GM12878 (cell line): Measurements from ENCODE around the gene TMEM181. TPM values are rescaled to one million over a fixed set of nuclear protein-coding genes. Genes with fewer than 3 reads are reported as not detected.

Experiments used
- BACH1 ChIP-seq: fragments of 450-650 bp; IDR thresholded peaks from 2 replicates; pipeline ENCODE4 v1.6.1; 2017; ENCODE audit warnings: mild to moderate bottlenecking, borderline replicate concordance
- BCL11A ChIP-seq: IDR thresholded peaks from 2 replicates; pipeline ENCODE4 v1.6.1; 2011; ENCODE audit warnings: low read depth, low read length
- EP300 ChIP-seq, 2 experiments: fragments of 150-350 bp in 1 of 2; IDR thresholded peaks; 2 replicates each; pipeline ENCODE4 v1.6.1; 2011 to 2012; ENCODE audit warnings: low read depth in 2 of 2, low read length in 2 of 2, borderline replicate concordance in 1 of 2, improper control_type of control experiment in 1 of 2, inconsistent platforms in 1 of 2; ENCODE audit not compliant: control insufficient read depth in 1 of 2
- EZH2 ChIP-seq: IDR thresholded peaks from 2 replicates; pipeline ENCODE4 v1.6.1; 2012; ENCODE audit warnings: low read depth, mild to moderate bottlenecking, control low read depth, inconsistent platforms, low read length, borderline replicate concordance; ENCODE audit not compliant: control insufficient read depth
- FOXM1 ChIP-seq: IDR thresholded peaks from 2 replicates; pipeline ENCODE4 v1.6.1; 2012; ENCODE audit warnings: low read depth, mild to moderate bottlenecking, inconsistent platforms, low read length, moderate library complexity
- IKZF2 ChIP-seq, 2 experiments: fragments of 450-650 bp; IDR thresholded peaks; 2 replicates each; pipeline ENCODE4 v1.6.1; 2017; ENCODE audit warnings: mild to moderate bottlenecking in 2 of 2, moderate library complexity in 2 of 2
- JUNB ChIP-seq: IDR thresholded peaks from 2 replicates; pipeline ENCODE4 v1.6.1; 2016; ENCODE audit warnings: antibody characterized with exemption, mild to moderate bottlenecking
- JUND ChIP-seq: IDR thresholded peaks from 2 replicates; pipeline ENCODE4 v1.6.1; 2012; ENCODE audit warnings: low read depth, mild to moderate bottlenecking, low read length, improper control_type of control experiment, moderate library complexity
- KLF5 ChIP-seq: fragments of 450-650 bp; IDR thresholded peaks from 2 replicates; pipeline ENCODE4 v1.6.1; 2014; ENCODE audit warnings: mild to moderate bottlenecking; ENCODE audit not compliant: partially characterized antibody
- LARP7 ChIP-seq: fragments of 450-650 bp; IDR thresholded peaks from 2 replicates; pipeline ENCODE4 v1.6.1; 2017; ENCODE audit warnings: mild to moderate bottlenecking
- MLLT1 ChIP-seq: fragments of 450-650 bp; IDR thresholded peaks from 2 replicates; pipeline ENCODE4 v1.6.1; 2016; ENCODE audit warnings: mild to moderate bottlenecking
- MTA2 ChIP-seq: fragments of 450-650 bp; IDR thresholded peaks from 2 replicates; pipeline ENCODE4 v1.6.1; 2016; ENCODE audit warnings: low read depth, mild to moderate bottlenecking, moderate library complexity
- MXI1 ChIP-seq: fragments of 150-350 bp; IDR thresholded peaks from 2 replicates; pipeline ENCODE4 v1.6.1; 2011; ENCODE audit warnings: low read depth, mild to moderate bottlenecking, inconsistent platforms, low read length, improper control_type of control experiment
- NBN ChIP-seq: fragments of 450-650 bp; IDR thresholded peaks from 2 replicates; pipeline ENCODE4 v1.6.1; 2016
- NFIC ChIP-seq: IDR thresholded peaks from 2 replicates; pipeline ENCODE4 v1.6.1; 2012; ENCODE audit warnings: low read depth, mild to moderate bottlenecking, inconsistent platforms, low read length, moderate library complexity
- NR2C1 ChIP-seq: fragments of 450-650 bp; IDR thresholded peaks from 2 replicates; pipeline ENCODE4 v1.6.1; 2017; ENCODE audit warnings: antibody characterized with exemption, mild to moderate bottlenecking, moderate library complexity
- RAD21 ChIP-seq: IDR thresholded peaks from 2 replicates; pipeline ENCODE4 v1.6.1; 2011; ENCODE audit warnings: mild to moderate bottlenecking, low read depth, low read length, moderate library complexity; ENCODE audit not compliant: insufficient read depth
- RCOR1 ChIP-seq: conservative IDR thresholded peaks from 2 replicates; pipeline ENCODE4 v1.6.1; 2012; ENCODE audit warnings: low read depth, low read length, improper control_type of control experiment
- SREBF1 ChIP-seq: IDR thresholded peaks from 2 replicates; pipeline ENCODE4 v1.6.1; 2012; ENCODE audit warnings: mild to moderate bottlenecking, low read length
- TCF3 ChIP-seq: IDR thresholded peaks from 2 replicates; pipeline ENCODE4 v1.6.1; 2012; ENCODE audit warnings: low read depth, mild to moderate bottlenecking, low read length, borderline replicate concordance; ENCODE audit not compliant: insufficient read depth
- ZNF592 ChIP-seq: fragments of 450-650 bp; IDR thresholded peaks from 2 replicates; pipeline ENCODE4 v1.6.1; 2017; ENCODE audit warnings: mild to moderate bottlenecking, moderate library complexity
- ZSCAN29 ChIP-seq: fragments of 450-650 bp; IDR thresholded peaks from 2 replicates; pipeline ENCODE4 v1.6.1; 2017; ENCODE audit warnings: mild to moderate bottlenecking, moderate library complexity
- polyA plus RNA-seq, 11 experiments: library from polyadenylated mRNA; depleted of rRNA in 4 of 11; unstranded in 6 of 11; stranded (reverse) in 5 of 11; fragments of >200 nt; fragmentation: Nextera tagmentation in 4 of 11; fragmentation: Illumina TruSeq in 1 of 11; extraction: Ambion mirVana in 4 of 11; extraction: Trizol in 1 of 11; gene quantifications; 1 replicate in 1 of 11; 2 replicates in 10 of 11; pipeline versions ENCODE4 v1.2.1 to v1.2.3, GENCODE V29; 2011 to 2016; ENCODE audit warnings: inconsistent platforms in 2 of 11, missing spikeins in 2 of 11, low read depth in 1 of 11
- total RNA-seq, 4 experiments: library from RNA; depleted of rRNA in 3 of 4; stranded (reverse); fragments of >200 nt in 3 of 4; fragmentation: Illumina TruSeq in 1 of 4; extraction: Trizol in 1 of 4; gene quantifications; 2 replicates each; pipeline versions ENCODE4 v1.2.1 to v1.2.3, GENCODE V29; 2013 to 2021
- TF ChIP-seq, protein P1 (sequence below): IDR thresholded peaks from 2 replicates; pipeline ENCODE4 v1.6.1; 2011; ENCODE audit warnings: borderline replicate concordance, low read depth, mild to moderate bottlenecking, moderate library complexity, low read length; ENCODE audit not compliant: insufficient read depth, poor library complexity, severe bottlenecking

The TMEM181 gene
- total and polyA plus RNA-seq, 10 of the 15 experiments (the other 5 are each of a cell fraction or from before 2014, with no cell fraction given) = 1.5 to 7.9 (median 5.2) TPM

DNA sequence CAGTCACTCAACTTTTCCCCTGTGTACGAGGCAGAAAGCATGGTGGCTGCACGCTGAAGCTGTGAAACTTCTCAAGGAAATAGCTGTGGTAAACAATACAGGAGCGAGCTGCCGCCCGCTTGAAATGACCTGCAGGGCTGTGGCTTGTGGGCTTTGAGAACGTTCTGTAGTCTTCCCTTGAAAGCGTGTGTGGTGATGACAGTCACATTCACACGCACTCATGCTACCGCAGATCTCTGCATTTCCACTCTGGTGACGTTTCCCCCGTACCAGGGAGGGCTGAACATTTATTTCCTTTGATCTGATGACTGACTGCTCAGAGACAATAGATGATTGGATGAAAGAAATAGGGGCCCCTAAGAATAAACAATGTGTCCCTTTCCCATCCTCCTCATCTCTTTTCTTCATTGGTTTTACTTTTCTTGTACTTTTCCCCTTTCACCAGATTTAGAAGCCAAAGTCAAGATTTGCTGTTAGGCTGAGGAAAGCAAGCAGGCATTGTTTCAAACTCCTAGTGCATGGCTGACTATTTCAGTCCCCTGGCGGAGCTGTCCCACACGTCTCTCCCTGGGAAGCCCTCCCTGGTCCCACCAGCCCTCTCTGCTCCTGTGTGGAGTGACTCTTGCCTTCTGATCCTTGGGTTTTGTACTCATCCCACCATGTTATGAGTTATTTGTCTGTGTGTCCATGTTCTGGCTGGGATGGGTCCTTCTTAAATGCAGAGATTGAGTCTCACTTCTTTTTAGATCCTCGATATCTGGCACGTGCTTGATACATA lies 93.9 kb downstream of the TMEM181 start (continued):
- TF ChIP-seq TCF3 = peak; percentile 48; the same call in 1 of the 2 replicates
- no peak for TF ChIP-seq LARP7
- TF ChIP-seq EP300 (IDR thresholded peaks at IDR 0.05; ENCODE audit: borderline replicate concordance in 1 of 2, control insufficient read depth in 1 of 2, low read depth in 2 of 2, low read length in 2 of 2) = peak; percentile 95 to 96
- TF ChIP-seq NFIC = peak; percentile 87
- peak; percentile 18; the same call in 1 of the 2 replicates for TF ChIP-seq RAD21
- TF ChIP-seq, protein P1, sequence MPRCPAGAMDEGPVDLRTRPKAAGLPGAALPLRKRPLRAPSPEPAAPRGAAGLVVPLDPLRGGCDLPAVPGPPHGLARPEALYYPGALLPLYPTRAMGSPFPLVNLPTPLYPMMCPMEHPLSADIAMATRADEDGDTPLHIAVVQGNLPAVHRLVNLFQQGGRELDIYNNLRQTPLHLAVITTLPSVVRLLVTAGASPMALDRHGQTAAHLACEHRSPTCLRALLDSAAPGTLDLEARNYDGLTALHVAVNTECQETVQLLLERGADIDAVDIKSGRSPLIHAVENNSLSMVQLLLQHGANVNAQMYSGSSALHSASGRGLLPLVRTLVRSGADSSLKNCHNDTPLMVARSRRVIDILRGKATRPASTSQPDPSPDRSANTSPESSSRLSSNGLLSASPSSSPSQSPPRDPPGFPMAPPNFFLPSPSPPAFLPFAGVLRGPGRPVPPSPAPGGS = peak; percentile 53
- TF ChIP-seq ZSCAN29 = 0 out of 2 replicates have a peak, but pooled peaks have one; percentile 17
- TF ChIP-seq KLF5 = peak; percentile 58
- peak; percentile 52; the same call in 1 of the 2 replicates for TF ChIP-seq JUND
- peak; percentile 86 for TF ChIP-seq FOXM1
- peak; percentile 68; the same call in 1 of the 2 replicates for TF ChIP-seq MLLT1
- peak; percentile 84 for TF ChIP-seq MXI1
- no peak for TF ChIP-seq EZH2
- peak; percentile 92 for TF ChIP-seq MTA2
- peak; percentile 57 for TF ChIP-seq JUNB
- TF ChIP-seq RCOR1 = peak; percentile 56; the same call in 1 of the 2 replicates
- TF ChIP-seq NBN = peak; percentile 89
- no peak for TF ChIP-seq SREBF1
- peak; percentile 45; the same call in 1 of the 2 replicates for TF ChIP-seq BACH1
- no peak for TF ChIP-seq NR2C1
- TF ChIP-seq IKZF2 (IDR thresholded peaks at IDR 0.05) = peak; percentile 86 to 91
- TF ChIP-seq BCL11A = peak; percentile 81
- TF ChIP-seq ZNF592 = peak; percentile 54; the same call in 1 of the 2 replicates
